Mammary epithelial cell (primary cell): Measurements from ENCODE around the gene NOXA1.

Source experiments
- CTCF ChIP-seq, 2 donors: IDR thresholded peaks in 1 of 2; conservative IDR thresholded peaks in 1 of 2; 2 replicates each; pipeline ENCODE4 v1.5.1; 2011 to 2012; ENCODE audit warnings: inconsistent platforms in 2 of 2, low read length in 2 of 2, mild to moderate bottlenecking in 2 of 2, control low read depth in 1 of 2, low read depth in 1 of 2; ENCODE audit not compliant: insufficient read depth in 1 of 2; ENCODE audit errors: extremely low read depth in 1 of 2
- EZH2 ChIP-seq: IDR thresholded peaks from 2 replicates; pipeline ENCODE4 v1.6.1; 2012; ENCODE audit warnings: low read length, inconsistent platforms, borderline replicate concordance

GRCh38 chr9:137404961-137405567 is 18.1 kb upstream of the NOXA1 start:
- no peak for TF ChIP-seq CTCF (conservative IDR thresholded peaks at IDR 0.05 in 1 of 2, IDR thresholded peaks at IDR 0.05 in 1 of 2; ENCODE audit: extremely low read depth in 1 of 2, insufficient read depth in 1 of 2, low read depth in 1 of 2, low read length in 2 of 2)
- no peak for TF ChIP-seq EZH2
